Cardiac muscle cell (in vitro differentiated cells and primary cell): ENCODE results near the gene GABPB1. TPM values are rescaled to one million over a fixed set of nuclear protein-coding genes. Genes with fewer than 3 reads are reported as not detected.

Experiments used
- DNase-seq, 2 donors: peaks; one replicate each; pipeline versions ENCODE4 v3.0.0 to v3.0.0-alpha.2; 2010 to 2017; ENCODE audit warnings: low read depth in 1 of 2, low spot score in 1 of 2
- H3K27ac ChIP-seq: fragments of 200-600 bp; sonication (generic); 2 replicates; pipeline ENCODE4 v1.5.1; 2016
- H3K27me3 ChIP-seq: fragments of 200-600 bp; sonication (generic); 2 replicates; pipeline ENCODE4 v1.6.0; 2016; ENCODE audit warnings: control low read depth
- H3K36me3 ChIP-seq: fragments of 200-600 bp; sonication (generic); 2 replicates; pipeline ENCODE4 v1.5.1; 2016; ENCODE audit warnings: control low read depth
- H3K4me1 ChIP-seq: fragments of 200-600 bp; sonication (generic); 2 replicates; pipeline ENCODE4 v1.8.1; 2017; ENCODE audit warnings: low read depth, mild to moderate bottlenecking, mixed run types
- H3K4me3 ChIP-seq: fragments of 200-600 bp; sonication (generic); 2 replicates; pipeline ENCODE4 v1.5.1; 2016; ENCODE audit warnings: mild to moderate bottlenecking
- H3K9me3 ChIP-seq: fragments of 200-600 bp; sonication (generic); 2 replicates; pipeline ENCODE4 v1.5.1; 2017; ENCODE audit warnings: low read depth, mild to moderate bottlenecking, control low read depth
- polyA plus RNA-seq: library from polyadenylated mRNA; unstranded; fragments of >200 nt; fragmentation: Nextera tagmentation; extraction: Ambion mirVana; gene quantifications from 2 replicates; pipeline ENCODE4 v1.2.1, GENCODE V29; 2016
- total RNA-seq: library from RNA; depleted of rRNA; stranded (reverse); fragments of >200 nt; gene quantifications from 2 replicates; pipeline ENCODE4 v1.2.3, GENCODE V29; 2016
- TF ChIP-seq, protein P1 (sequence below): IDR thresholded peaks from 2 replicates; pipeline ENCODE4 v1.5.1; 2012; ENCODE audit warnings: low read depth, mild to moderate bottlenecking, low read length

The GABPB1 gene
- total and polyA plus RNA-seq, 2 experiments from 2014 or later, result 12.5 to 22.3 TPM

DNA sequence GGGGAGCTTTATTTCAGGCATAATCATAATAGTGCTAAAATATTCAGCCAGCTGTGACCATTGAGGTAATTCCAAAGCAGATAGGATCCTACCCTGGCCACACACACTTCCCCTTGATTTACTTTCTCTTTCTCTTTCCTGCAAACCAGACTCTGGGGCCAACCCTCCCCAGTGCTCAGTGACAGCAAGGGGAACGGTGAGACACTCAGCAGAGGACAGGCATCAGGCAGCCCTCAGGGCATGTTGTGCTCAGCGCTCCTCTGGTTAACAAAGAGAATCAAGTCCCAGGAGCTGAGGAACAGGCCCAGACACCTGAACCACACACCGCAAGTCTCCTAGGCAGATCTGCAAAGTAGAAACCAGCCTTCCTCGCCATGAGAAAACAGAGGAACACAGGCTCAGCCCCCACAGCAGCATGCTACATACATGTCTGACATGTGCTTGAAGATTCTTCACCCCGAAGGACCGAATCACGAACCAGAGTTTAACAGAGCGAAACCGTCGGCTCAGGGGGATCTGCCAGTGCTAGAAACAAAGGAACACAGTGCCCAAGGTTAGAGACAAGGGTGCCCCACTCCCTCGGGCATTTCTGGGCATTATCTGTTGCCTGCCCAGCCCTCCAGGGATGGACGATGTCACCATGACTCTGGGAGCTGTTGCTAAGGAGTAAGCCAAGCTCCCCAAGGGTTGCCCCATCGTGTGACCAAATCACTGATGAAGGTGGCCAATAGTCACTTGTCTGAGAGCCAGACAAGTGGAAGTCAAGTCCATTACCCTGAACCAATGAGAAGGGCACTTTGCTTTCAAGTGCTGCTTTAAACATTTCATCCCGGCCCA, 107.0 kb downstream of the GABPB1 start:
- Histone ChIP-seq H3K4me3 (no peak overlapping the region), H3K27me3 (peaks cover 77% of the 10 kb centered on the region), H3K9me3 (no peaks in the 10 kb centered on the region), H3K4me1 (peaks cover 8% of the 10 kb centered on the region), H3K27ac (no peak overlapping the region), H3K36me3 (no peaks in the 10 kb centered on the region)
- DNase-seq, result no peak
- TF ChIP-seq, protein P1, sequence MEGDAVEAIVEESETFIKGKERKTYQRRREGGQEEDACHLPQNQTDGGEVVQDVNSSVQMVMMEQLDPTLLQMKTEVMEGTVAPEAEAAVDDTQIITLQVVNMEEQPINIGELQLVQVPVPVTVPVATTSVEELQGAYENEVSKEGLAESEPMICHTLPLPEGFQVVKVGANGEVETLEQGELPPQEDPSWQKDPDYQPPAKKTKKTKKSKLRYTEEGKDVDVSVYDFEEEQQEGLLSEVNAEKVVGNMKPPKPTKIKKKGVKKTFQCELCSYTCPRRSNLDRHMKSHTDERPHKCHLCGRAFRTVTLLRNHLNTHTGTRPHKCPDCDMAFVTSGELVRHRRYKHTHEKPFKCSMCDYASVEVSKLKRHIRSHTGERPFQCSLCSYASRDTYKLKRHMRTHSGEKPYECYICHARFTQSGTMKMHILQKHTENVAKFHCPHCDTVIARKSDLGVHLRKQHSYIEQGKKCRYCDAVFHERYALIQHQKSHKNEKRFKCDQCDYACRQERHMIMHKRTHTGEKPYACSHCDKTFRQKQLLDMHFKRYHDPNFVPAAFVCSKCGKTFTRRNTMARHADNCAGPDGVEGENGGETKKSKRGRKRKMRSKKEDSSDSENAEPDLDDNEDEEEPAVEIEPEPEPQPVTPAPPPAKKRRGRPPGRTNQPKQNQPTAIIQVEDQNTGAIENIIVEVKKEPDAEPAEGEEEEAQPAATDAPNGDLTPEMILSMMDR, result no peak

DNA sequence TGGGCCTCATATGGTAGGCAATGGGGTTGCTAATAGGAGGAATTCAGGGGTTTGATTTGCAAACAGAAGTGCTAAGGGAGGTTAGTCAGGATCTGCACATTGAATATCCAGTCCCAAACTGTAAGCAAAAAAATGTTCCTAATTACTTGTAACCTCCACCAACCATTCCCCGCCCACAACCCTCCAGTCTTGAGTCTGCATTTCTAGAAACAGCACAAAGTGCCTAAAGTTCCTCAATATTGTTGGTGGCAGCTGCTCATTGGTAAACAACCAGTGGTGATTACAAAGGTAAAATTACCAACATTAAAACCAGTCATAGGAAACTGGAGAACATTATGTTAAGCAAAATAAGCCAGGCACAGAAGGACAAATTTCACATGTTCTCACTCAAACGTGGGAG, 108.4 kb downstream of the GABPB1 start:
- peaks cover 8% of the 10 kb centered on the region for H3K4me1 ChIP-seq
- no peak for DNase-seq
- H3K4me3 ChIP-seq, result no peak overlapping the region
- no peak overlapping the region for H3K27ac ChIP-seq
- H3K27me3 ChIP-seq, result peaks cover 78% of the 10 kb centered on the region
- TF ChIP-seq, protein P1, result no peak
- no peaks in the 10 kb centered on the region for H3K36me3 ChIP-seq
- H3K9me3 ChIP-seq, result no peaks in the 10 kb centered on the region

DNA sequence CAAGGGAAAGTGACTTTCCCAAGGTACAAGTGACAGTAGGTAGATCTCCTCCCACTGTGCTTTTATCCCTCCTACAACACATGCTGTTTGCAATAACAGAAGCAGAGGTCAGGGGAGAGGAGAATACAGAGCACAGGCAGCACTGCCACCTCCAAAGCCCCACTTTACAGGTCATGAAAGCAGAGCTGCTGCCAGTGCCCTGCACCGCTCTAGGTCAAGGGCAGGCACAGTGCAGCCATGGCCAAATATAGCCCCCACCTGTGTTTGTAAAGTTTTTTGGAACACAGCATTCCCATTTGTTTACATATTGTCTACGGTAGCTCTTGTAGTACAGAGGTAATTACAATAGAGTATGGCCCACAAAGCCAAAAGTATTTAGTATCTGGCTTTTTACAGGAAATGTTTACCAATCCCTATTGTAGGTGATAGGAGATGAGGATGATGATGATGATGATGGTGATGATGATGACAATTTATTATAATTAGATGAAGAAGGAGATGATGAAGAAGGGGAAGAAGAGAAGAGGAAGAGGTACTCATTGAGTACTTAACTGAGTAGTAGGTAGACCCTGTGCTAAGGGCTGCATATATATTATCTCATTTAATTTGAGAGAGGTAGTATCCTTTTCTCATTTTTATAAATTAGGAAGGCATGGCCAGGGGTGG, 109.9 kb downstream of the GABPB1 start:
- DNase-seq, result no peak
- no peaks in the 10 kb centered on the region for H3K36me3 ChIP-seq
- H3K27me3 ChIP-seq, result peaks cover 84% of the 10 kb centered on the region
- no peak overlapping the region for H3K4me3 ChIP-seq
- no peak overlapping the region for H3K27ac ChIP-seq
- H3K4me1 ChIP-seq, result peaks cover under 1% of the 10 kb centered on the region
- TF ChIP-seq, protein P1, result no peak
- H3K9me3 ChIP-seq, result no peaks in the 10 kb centered on the region

DNA sequence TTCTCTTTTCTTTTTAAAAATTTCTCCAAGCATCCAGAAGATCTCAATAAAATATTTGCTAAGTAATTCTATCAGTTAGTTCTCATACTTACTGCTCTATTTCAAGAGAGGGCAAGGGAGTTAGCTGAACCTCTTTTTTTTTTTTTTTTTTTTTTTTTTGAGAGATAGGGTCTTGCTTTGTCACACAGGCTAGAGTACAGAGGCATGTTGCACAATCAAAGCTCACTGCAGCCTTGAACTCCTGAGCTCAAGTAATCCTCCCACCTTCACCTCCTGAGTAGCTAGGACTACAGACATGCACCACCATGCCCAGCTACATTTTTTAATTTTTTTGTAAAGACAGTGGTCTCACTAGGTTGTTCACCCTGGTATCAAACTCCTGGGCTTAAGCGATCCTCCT, 110.8 kb downstream of the GABPB1 start:
- Histone ChIP-seq H3K36me3 (no peaks in the 10 kb centered on the region), H3K4me3 (no peak overlapping the region), H3K27me3 (peaks cover 79% of the 10 kb centered on the region), H3K9me3 (no peaks in the 10 kb centered on the region), H3K27ac (no peak overlapping the region), H3K4me1 (no peaks in the 10 kb centered on the region)
- TF ChIP-seq, protein P1, result no peak
- no peak for DNase-seq

DNA sequence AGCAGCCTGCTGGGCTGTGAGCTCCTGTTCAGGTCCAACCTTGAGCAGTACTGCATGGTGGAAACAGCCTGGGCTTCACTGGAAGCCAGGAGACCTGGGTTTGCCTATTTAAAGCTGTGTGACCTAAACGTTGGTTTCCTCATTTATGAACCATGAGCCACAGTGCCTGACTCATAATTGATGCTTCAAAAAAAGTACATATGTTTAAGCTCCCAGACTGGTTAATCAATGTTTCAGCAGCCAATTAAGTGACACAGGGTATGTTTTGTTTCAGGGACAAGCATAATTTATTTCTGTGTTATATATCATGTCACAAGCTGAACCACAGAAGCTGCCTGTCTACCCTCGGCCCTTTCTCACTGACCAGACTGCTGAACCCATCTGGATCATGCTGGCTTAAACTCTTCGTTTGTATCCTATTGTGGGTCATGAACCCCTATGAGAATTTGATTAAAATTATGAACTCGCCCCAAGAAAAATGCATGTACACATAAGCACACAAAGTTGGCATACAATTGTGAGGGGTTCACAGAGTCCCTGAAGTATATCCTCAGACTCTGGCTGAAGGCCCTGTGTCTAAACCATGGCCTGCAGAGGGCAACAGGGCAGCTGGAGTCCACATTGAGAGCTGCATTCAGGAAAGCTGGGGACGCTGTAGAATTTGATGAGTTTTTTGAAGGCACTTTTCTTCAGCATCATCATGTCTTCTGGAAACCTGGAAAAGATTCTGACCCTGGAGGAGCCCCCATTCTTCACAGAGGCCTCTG, 113.1 kb downstream of the GABPB1 start:
- Histone ChIP-seq H3K4me3 (no peak overlapping the region), H3K4me1 (no peaks in the 10 kb centered on the region), H3K27me3 (peaks cover 73% of the 10 kb centered on the region), H3K36me3 (no peaks in the 10 kb centered on the region), H3K9me3 (no peaks in the 10 kb centered on the region), H3K27ac (no peak overlapping the region)
- TF ChIP-seq, protein P1, result no peak
- no peak for DNase-seq
